SK-N-SH treated with all-trans-retinoic acid at 6 μM for 48 hours (cell line): ENCODE results near the gene BECN2.

ENCODE experiments used
- ATAC-seq: fragments of 200-7000 bp; cut with Tn5 transposase; 3 replicates; pipeline ENCODE4 v1.9.1; 2020; ENCODE audit warnings: mild to moderate bottlenecking, moderate library complexity
- ARNTL ChIP-seq: fragments of 450-650 bp; formaldehyde crosslinking; IDR thresholded peaks from 2 replicates; pipeline ENCODE4 v1.5.0; 2020; ENCODE audit warnings: low read depth, mild to moderate bottlenecking, moderate library complexity, borderline replicate concordance
- BACH2 ChIP-seq: fragments of 250-450 bp; sonication (Bioruptor Pico); IDR thresholded peaks from 2 replicates; pipeline ENCODE4 v1.9.0; 2021; ENCODE audit warnings: mild to moderate bottlenecking, borderline replicate concordance
- CREB5 ChIP-seq: fragments of 250-450 bp; sonication (Bioruptor Pico); IDR thresholded peaks from 2 replicates; pipeline ENCODE4 v1.5.1; 2020; ENCODE audit warnings: low read depth, mild to moderate bottlenecking, moderate library complexity
- ESRRG ChIP-seq: fragments of 250-450 bp; sonication (Bioruptor Pico); IDR thresholded peaks from 2 replicates; pipeline ENCODE4 v1.6.1; 2021; ENCODE audit warnings: mild to moderate bottlenecking
- GLIS3 ChIP-seq: fragments of 250-450 bp; sonication (Bioruptor Pico); IDR thresholded peaks from 2 replicates; pipeline ENCODE4 v1.5.0; 2020; ENCODE audit warnings: mild to moderate bottlenecking, moderate library complexity
- ISL1 ChIP-seq: fragments of 250-450 bp; sonication (Bioruptor Pico); IDR thresholded peaks from 2 replicates; pipeline ENCODE4 v2.1.2; 2022; ENCODE audit warnings: mild to moderate bottlenecking, moderate library complexity
- OSR1 ChIP-seq: fragments of 250-450 bp; sonication (Bioruptor Pico); IDR thresholded peaks from 2 replicates; pipeline ENCODE4 v1.8.0; 2022; ENCODE audit warnings: moderate library complexity, mild to moderate bottlenecking, inconsistent platforms
- SNAI2 ChIP-seq: fragments of 250-450 bp; sonication (Bioruptor Pico); IDR thresholded peaks from 2 replicates; pipeline ENCODE4 v1.5.0; 2020; ENCODE audit warnings: mild to moderate bottlenecking, moderate library complexity
- TCF4 ChIP-seq: fragments of 250-450 bp; sonication (Bioruptor Pico); IDR thresholded peaks from 2 replicates; pipeline ENCODE4 v1.8.0; 2021; ENCODE audit warnings: mild to moderate bottlenecking, moderate library complexity, borderline replicate concordance
- TOX ChIP-seq: fragments of 250-450 bp; sonication (Bioruptor Pico); IDR thresholded peaks from 2 replicates; pipeline ENCODE4 v1.8.0; 2021; ENCODE audit warnings: mild to moderate bottlenecking, moderate library complexity, borderline replicate concordance
- ZC3H10 ChIP-seq: fragments of 250-450 bp; sonication (Bioruptor Pico); IDR thresholded peaks from 2 replicates; pipeline ENCODE4 v1.5.1; 2021; ENCODE audit warnings: mild to moderate bottlenecking, moderate library complexity
- ZFP30 ChIP-seq: fragments of 450-650 bp; formaldehyde crosslinking; IDR thresholded peaks from 2 replicates; pipeline ENCODE4 v1.5.0; 2022; ENCODE audit warnings: mild to moderate bottlenecking, moderate library complexity
- ZNF565 ChIP-seq: fragments of 450-650 bp; formaldehyde crosslinking; conservative IDR thresholded peaks from 2 replicates; pipeline ENCODE4 v1.5.0; 2020; ENCODE audit warnings: low read depth, mild to moderate bottlenecking, moderate library complexity
- ZNF70 ChIP-seq: fragments of 450-650 bp; formaldehyde crosslinking; IDR thresholded peaks from 2 replicates; pipeline ENCODE4 v1.5.0; 2020; ENCODE audit warnings: mild to moderate bottlenecking, moderate library complexity
- ZNF8 ChIP-seq: fragments of 450-650 bp; formaldehyde crosslinking; IDR thresholded peaks from 2 replicates; pipeline ENCODE4 v1.5.0; 2020; ENCODE audit warnings: mild to moderate bottlenecking, moderate library complexity
- TF ChIP-seq, protein P1 (sequence below): fragments of 250-450 bp; sonication (Bioruptor Pico); IDR thresholded peaks from 2 replicates; pipeline ENCODE4 v1.8.0; 2020; ENCODE audit warnings: mild to moderate bottlenecking, moderate library complexity, borderline replicate concordance
- TF ChIP-seq, protein P2 (sequence below): fragments of 250-450 bp; sonication (Bioruptor Pico); IDR thresholded peaks from 2 replicates; pipeline ENCODE4 v1.8.0; 2021; ENCODE audit warnings: low read depth, mild to moderate bottlenecking, moderate library complexity, borderline replicate concordance
- TF ChIP-seq, protein P3 (sequence below): fragments of 250-450 bp; sonication (Bioruptor Pico); IDR thresholded peaks from 2 replicates; pipeline ENCODE4 v1.5.0; 2020; ENCODE audit warnings: mild to moderate bottlenecking, moderate library complexity

BECN2 gene

GRCh38 chr1:241927321-241927720 lies 30.2 kb upstream of the BECN2 start:
- TF ChIP-seq, protein P1, sequence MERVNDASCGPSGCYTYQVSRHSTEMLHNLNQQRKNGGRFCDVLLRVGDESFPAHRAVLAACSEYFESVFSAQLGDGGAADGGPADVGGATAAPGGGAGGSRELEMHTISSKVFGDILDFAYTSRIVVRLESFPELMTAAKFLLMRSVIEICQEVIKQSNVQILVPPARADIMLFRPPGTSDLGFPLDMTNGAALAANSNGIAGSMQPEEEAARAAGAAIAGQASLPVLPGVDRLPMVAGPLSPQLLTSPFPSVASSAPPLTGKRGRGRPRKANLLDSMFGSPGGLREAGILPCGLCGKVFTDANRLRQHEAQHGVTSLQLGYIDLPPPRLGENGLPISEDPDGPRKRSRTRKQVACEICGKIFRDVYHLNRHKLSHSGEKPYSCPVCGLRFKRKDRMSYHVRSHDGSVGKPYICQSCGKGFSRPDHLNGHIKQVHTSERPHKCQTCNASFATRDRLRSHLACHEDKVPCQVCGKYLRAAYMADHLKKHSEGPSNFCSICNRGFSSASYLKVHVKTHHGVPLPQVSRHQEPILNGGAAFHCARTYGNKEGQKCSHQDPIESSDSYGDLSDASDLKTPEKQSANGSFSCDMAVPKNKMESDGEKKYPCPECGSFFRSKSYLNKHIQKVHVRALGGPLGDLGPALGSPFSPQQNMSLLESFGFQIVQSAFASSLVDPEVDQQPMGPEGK (CRISPR knock-in tag) = no peak
- no peak for TF ChIP-seq ZNF8 (CRISPR knock-in tag)
- TF ChIP-seq GLIS3 (CRISPR knock-in tag) = no peak
- no peak for TF ChIP-seq ZC3H10 (CRISPR knock-in tag)
- no peak for TF ChIP-seq ZNF70 (CRISPR knock-in tag)
- no peak for TF ChIP-seq ZFP30 (CRISPR knock-in tag)
- no peak for TF ChIP-seq SNAI2 (CRISPR knock-in tag)
- TF ChIP-seq, protein P2, sequence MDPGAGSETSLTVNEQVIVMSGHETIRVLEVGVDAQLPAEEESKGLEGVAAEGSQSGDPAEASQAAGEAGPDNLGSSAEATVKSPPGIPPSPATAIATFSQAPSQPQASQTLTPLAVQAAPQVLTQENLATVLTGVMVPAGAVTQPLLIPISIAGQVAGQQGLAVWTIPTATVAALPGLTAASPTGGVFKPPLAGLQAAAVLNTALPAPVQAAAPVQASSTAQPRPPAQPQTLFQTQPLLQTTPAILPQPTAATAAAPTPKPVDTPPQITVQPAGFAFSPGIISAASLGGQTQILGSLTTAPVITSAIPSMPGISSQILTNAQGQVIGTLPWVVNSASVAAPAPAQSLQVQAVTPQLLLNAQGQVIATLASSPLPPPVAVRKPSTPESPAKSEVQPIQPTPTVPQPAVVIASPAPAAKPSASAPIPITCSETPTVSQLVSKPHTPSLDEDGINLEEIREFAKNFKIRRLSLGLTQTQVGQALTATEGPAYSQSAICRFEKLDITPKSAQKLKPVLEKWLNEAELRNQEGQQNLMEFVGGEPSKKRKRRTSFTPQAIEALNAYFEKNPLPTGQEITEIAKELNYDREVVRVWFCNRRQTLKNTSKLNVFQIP (CRISPR knock-in tag) = no peak
- ATAC-seq = no peak

GRCh38 chr1:241932845-241933244 lies 24.7 kb upstream of the BECN2 start:
- TF ChIP-seq, protein P2 (CRISPR knock-in tag) = no peak
- TF ChIP-seq GLIS3 (CRISPR knock-in tag) (no peak), BACH2 (CRISPR knock-in tag) (no peak), CREB5 (no peak), ZNF70 (CRISPR knock-in tag) (no peak), TCF4 (CRISPR knock-in tag) (no peak), ZNF8 (CRISPR knock-in tag) (no peak), ZNF565 (no peak), TOX (no peak), OSR1 (CRISPR knock-in tag) (no peak), ISL1 (CRISPR knock-in tag) (no peak), ESRRG (CRISPR knock-in tag) (no peak), ARNTL (CRISPR knock-in tag) (no peak)
- TF ChIP-seq, protein P1 (CRISPR knock-in tag) = no peak
- TF ChIP-seq, protein P3, sequence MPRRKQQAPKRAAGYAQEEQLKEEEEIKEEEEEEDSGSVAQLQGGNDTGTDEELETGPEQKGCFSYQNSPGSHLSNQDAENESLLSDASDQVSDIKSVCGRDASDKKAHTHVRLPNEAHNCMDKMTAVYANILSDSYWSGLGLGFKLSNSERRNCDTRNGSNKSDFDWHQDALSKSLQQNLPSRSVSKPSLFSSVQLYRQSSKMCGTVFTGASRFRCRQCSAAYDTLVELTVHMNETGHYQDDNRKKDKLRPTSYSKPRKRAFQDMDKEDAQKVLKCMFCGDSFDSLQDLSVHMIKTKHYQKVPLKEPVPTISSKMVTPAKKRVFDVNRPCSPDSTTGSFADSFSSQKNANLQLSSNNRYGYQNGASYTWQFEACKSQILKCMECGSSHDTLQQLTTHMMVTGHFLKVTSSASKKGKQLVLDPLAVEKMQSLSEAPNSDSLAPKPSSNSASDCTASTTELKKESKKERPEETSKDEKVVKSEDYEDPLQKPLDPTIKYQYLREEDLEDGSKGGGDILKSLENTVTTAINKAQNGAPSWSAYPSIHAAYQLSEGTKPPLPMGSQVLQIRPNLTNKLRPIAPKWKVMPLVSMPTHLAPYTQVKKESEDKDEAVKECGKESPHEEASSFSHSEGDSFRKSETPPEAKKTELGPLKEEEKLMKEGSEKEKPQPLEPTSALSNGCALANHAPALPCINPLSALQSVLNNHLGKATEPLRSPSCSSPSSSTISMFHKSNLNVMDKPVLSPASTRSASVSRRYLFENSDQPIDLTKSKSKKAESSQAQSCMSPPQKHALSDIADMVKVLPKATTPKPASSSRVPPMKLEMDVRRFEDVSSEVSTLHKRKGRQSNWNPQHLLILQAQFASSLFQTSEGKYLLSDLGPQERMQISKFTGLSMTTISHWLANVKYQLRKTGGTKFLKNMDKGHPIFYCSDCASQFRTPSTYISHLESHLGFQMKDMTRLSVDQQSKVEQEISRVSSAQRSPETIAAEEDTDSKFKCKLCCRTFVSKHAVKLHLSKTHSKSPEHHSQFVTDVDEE = no peak
- no peak for ATAC-seq

- TF ChIP-seq, protein P2 (CRISPR knock-in tag) = no peak
- TF ChIP-seq OSR1 (CRISPR knock-in tag) (no peak), ESRRG (CRISPR knock-in tag) (no peak)
- peak; percentile 61 for ATAC-seq
Measured at GRCh38 chr1:241934201-241934848, 23.2 kb upstream of the BECN2 start.
